Anterior cingulate cortex (tissue), 58 donors: ENCODE results near the gene NXPE3.
"Not testable (repeated sequence)": the region's sequence is repeated elsewhere in the genome, so short reads cannot be mapped to it uniquely, and the experiment has no call there.

ENCODE experiments used
- DNase-seq, 58 donors: peaks; one replicate each; lab custom pipeline; 2025; lab: John Stamatoyannopoulos, UW

NXPE3 gene

DNA sequence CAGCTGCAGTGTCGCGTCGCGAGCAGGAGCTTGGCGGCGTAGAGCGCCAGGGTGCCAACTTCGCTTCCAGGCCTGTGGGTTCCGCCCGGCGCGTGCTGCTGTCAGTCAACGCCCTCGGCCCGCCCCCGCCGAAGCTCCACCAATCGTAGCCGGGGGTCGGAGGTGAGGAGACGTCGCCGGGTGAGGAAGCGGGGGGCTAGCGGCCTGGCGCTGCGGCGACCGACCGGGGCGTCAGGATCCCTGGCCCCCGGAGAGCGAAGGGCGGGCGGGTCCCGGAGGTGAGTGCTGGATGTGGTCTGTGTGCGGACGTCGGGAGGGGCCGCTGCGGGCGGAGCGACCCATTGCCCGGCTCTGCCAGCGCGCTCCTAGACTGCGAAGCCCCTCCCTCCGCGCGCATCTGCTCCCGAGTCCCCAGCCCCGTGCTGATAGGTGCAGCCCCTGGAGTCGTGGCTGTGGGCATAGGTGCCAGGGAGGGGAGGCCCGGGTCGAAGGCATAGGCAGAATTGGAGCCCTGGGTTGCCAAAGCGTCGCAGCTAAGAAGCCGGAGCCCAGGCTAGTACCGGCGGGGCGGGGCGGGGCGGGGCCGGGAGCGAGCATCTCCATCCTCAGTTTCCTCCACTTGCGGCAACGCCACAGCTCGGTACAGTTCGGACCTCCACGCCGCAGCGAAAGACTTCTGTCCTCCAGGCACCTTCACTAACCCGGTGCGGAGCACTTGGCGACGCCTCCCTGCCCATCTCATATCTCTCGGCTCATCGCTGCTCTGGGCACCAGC, at the start of gene NXPE3:
Gene NXPE3, plus strand, starts transcription at position 165 of the 775 bp plus-strand sequence. CDS start 6,386 bp downstream, outside the sequence.
- peak; percentile 63 to 98 (median 91) for DNase-seq

DNA sequence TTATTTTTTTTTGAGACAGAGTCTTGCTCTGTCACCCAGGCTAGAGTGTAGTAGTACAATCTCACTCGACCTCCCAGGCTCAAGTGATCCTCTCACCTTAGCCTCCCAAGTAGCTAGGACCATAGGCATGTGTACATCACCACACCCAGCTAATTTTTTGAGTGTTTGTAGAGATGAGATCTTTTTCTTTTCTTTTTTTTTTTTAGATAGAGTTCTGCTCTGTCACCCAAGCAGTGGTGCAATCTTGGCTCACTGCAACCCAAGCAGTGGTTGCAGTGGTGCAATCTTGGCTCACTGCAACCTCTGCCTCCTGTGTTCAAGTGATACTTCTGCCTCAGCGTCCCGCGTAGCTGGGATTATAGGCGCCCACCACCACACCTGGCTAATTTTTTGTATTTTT, 49.4 kb upstream of the NXPE3 start:
- DNase-seq = no peak

DNA sequence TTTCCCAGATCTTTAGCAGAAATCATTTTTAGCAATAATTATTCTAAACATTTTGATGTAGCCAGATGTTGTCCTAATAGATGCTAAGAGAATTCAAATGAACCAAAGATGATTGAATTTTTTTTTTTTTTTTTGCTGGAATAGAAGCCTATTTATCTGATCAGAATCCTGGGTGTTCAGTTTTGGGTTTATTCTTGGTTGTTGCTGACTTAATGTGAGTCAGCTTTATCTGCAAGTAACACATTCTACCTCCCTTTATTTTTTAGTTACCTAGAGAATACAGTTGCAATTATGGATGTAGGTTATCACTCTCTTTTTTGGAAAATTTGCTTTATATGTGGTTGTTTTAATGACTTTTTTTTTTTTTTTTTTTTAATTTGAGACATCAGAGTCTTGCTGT, 48.2 kb upstream of the NXPE3 start:
- no peak for DNase-seq

DNA sequence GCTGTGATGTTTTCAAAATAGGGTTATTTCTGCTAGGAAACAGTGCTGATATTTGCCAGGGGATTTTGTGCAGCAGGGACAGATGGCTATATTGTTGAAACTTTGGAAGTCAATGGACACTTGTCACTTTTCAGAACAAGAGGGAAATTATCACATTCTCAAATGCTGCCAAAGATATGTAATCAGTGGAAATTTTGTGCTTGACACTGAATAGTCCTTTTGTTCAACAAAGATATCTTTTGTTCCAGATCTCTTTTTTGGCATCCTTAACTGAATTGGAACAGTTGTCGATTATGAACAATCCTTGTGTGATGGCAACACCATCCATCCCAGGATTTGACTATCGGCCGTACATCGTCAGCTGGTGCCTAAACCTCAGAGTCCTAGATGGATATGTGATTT, 46.8 kb upstream of the NXPE3 start:
- peak in 29 of 58 donors; percentile 2 to 85 (median 25) for DNase-seq

DNA sequence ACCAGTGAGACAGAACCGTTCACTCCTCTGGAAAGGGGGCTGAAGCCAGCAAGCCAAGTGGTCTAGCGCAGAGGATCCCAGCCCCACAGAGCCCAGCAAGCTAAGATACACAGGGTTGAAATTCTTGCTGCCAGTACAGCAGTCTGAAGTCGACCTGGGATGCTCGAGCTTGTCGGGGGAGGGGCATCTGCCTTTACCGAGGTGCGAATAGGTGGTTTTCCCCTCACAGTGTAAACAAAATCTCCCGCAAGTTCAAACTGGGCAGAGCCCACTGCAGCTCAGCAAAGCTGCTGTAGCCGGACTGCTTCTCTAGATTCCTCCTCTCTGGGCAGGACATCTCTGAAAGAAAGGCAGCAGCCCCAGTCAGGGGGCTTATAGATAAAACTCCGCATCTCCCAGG, 43.2 kb upstream of the NXPE3 start:
- no peak for DNase-seq

DNA sequence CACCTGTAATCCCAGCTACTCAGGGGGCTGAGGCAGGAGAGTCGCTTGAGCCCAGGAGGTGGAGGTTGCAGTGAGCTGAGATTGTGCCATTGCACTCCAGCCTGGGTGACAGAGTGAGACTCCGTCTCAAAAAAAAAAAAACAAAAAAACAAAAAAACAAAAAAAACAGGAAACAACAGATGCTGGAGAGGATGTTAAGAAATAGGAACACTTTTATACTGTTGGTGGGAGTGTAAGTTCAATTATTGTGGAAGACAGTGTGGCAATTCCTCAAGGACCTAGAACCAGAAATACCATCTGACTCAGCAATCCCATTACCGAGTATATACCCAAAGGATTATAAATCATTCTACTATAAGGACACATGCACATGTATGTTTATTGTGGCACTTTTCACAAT, 37.1 kb upstream of the NXPE3 start:
- DNase-seq = not testable (repeated sequence)

DNA sequence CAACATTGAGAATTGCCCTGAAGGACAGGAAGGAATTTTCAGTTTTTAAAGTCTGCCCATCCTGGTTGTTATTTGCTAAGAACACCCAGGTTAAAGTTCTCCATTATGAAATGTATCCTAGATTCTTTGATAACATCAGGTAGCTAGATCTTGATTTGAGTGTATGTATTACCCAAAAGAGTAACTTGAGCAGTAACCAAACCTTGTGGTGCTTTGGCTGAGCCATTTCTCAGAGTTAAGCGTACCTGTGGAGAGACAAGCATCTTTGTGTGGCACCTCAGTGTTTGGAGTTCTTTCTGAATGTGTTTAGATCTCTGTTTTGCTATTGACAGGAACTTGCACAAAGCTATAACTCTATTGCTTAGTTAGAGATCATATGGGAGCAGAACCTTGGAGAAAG, 34.2 kb upstream of the NXPE3 start:
- DNase-seq = no peak

DNA sequence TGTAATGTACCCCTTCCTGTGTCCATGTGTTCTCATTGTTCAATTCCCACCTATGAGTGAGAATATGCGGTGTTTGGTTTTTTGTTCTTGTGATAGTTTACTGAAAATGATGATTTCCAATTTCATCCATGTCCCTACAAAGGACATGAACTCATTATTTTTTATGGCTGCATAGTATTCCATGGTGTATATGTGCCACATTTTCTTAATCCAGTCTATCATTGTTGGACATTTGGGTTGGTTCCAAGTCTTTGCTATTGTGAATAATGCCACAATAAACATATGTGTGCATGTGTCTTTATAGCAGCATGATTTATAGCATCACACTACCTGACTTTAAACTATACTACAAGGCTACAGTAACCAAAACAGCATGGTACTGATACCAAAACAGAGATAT, 33.1 kb upstream of the NXPE3 start:
- not testable (repeated sequence) for DNase-seq

DNA sequence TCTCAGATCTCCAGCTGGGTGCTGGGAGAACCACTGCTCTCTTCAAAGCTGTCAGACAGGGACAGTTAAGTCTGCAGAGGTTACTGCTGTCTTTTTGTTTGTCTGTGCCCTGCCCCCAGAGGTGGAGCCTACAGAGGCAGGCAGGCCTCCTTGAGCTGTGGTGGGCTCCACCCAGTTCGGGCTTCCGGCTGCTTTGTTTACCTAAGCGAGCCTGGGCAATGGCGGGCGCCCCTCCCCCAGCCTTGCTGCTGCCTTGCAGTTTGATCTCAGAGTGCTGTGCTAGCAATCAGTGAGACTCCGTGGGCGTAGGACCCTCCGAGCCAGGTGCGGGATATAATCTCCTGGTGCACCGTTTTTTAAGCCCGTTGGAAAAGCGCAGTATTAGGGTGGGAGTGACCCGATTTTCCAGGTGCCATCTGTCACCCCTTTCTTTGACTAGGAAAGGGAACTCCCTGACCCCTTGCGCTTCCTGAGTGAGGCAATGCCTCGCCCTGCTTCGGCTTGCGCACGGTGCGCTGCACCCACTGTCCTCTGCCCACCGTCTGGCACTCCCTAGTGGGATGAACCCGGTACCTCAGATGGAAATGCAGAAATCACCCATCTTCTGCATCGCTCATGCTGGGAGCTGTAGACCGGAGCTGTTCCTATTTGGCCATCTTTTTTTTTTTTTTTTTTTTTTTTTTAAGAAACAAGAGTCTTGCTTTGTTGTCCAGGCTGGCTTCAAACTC, 25.5 kb upstream of the NXPE3 start:
- not testable (repeated sequence) for DNase-seq

DNA sequence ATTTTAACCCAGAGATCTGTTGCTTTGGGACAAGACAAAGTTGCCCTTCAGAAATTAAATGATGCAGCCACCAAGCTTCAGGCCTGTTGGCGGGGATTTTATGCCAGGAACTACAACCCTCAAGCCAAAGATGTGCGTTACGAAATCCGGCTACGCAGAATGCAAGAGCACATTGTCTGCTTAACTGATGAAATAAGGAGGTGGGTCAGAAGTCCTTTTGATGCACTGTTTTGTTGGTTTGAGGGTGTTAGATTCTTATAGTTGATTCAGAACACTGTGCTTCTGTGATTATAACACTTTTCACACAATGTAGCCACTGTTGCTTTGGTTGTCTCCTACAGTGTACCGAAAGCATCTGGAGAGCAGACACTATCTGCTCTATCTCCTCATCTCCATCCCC, 20.8 kb upstream of the NXPE3 start:
- peak in 8 of 58 donors; percentile 6 to 46 (median 19) for DNase-seq

DNA sequence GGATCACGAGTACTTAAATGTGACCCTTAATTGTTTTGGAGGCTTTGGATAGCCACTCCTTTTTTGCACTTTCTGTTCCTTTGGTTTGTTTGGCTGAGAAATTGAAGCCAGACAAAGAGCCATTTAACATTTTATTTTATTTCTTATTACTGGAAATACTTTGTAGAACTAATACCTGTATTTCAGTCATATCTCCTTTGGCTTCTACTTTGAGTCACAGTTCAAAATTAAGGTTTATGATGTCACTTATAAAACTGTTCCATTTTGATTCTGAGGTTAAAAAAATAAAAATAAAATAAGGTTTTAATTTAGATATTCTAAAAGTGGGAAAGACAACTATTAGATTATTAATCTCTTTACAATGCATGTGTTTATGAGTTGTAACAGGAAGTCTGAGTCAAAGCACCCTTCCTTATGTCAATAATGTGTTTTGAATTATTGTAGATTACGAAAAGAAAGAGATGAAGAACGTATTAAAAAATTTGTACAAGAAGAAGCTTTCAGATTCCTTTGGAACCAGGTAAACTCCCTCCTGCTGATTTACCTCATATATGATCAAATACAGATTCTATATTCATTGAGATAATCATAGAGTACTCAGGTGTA, 16.9 kb upstream of the NXPE3 start:
- DNase-seq = no peak

DNA sequence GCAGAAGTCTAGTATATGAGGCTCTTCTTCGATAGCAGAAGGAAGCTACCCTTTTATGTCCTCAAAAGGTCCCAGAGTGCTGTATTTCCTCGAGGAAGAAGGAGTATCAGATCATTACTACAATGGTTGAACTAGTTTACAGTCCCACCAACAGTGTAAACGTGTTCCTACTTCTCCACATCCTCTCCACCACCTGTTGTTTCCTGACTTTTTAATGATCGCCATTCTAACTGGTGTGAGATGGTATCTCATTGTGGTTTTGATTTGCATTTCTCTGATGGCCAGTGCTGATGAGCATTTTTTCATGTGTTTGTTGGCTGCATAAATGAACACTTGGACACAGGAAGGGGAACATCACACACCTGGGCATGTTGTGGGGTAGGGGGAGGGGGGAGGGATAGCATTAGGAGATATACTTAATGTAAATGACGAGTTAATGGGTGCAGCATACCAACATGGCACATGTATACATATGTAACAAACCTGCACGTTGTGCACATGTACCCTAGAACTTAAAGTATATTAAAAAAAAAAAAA, 1.2 kb upstream of the NXPE3 start:
- not testable (repeated sequence) for DNase-seq

DNA sequence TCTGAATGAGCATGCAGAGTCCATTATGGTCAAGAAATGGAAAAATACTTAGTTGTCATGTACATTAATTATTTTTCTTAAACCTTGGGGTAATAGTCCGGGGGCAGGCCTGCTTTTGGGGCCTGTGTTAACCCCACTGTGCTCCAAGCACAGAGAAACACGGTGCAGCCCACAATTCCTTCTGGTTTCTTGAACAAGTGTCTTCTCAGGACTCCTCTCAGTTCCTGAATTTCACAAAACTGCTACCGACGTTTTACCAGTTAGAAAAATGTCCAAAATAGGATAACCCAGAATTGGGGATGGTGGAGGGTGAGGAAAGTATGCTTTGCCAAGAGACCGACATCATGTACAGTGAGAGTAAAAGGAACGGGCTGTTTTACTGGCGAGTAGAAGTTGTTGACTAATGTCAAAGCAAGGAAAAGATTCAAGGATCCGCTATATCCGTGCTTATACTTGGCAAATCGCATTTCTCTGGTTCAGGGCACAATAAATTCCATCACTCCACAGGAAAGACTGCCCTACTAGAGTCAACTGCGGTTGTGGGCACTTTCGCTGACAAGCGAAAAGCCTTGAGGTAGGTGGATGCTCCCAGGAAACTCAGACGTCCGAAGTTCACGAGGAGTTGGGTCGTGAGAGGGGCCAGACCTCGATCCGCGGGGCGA, 495 bp upstream of the NXPE3 start:
- no peak for DNase-seq

DNA sequence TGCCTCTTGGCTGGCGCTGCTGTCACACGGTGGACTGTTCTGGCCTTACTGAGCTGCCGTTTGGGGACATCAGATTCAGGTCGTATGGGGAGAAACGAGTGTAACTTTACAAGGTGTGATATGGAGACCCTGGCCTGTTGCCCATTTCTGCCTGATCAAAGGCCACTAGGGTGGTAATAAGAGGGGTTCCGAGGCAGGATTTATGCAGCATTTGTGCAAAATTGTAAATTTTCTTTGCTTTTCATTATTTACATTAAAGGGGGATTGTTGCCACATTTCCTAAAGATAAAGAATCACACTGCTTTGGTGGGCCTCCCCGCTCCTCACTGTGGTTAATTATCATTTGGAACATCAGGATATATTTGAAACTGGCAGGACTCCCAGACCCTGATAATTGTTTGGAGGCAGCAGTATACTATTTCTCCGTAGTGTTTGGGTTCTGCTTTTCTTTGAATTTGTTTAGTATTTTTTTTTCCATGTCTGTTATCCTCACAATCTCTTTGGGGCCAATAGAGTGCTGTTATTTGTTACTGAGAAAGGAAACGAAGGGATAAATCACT, 891 bp downstream of the NXPE3 start:
- DNase-seq = no peak

DNA sequence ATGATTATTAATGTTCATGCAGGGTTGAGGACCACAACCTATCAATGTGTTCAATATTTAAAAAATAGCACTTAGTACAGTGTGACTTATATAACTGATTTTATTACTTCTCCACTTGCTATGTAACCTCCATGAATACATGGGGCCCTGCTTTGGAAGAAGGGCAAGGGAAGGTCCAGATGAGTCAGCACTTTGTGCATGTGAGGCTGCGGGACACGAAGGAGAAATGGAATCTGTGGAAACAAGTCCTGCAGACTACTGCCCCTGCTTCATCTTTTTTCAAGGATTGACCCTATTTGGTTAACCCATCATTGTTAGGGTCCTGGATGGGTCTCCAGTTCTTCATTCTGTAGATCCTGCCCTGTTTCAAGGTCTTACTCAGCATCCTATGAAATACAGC, 1.6 kb downstream of the NXPE3 start:
- DNase-seq = peak in 20 of 58 donors; percentile 2 to 53 (median 16)

DNA sequence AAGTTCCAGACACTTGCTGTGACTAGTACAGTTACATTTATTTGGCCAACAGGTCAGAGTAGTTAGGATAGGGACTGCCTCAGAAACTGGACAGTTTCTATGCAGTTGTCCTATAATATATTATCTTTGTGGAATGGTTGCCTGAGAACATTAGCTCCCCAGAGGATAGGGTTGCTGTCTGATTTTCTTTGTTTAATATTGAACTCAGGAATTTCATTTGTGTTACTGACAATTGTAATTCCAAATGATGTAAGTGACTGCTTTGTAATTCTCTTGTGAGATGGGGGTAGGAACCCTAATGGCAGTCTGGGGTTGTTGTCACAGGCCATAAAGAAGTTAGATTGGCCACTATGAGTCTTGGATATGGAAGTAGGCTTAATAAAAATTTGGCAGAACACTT, 2.2 kb downstream of the NXPE3 start:
- no peak for DNase-seq

DNA sequence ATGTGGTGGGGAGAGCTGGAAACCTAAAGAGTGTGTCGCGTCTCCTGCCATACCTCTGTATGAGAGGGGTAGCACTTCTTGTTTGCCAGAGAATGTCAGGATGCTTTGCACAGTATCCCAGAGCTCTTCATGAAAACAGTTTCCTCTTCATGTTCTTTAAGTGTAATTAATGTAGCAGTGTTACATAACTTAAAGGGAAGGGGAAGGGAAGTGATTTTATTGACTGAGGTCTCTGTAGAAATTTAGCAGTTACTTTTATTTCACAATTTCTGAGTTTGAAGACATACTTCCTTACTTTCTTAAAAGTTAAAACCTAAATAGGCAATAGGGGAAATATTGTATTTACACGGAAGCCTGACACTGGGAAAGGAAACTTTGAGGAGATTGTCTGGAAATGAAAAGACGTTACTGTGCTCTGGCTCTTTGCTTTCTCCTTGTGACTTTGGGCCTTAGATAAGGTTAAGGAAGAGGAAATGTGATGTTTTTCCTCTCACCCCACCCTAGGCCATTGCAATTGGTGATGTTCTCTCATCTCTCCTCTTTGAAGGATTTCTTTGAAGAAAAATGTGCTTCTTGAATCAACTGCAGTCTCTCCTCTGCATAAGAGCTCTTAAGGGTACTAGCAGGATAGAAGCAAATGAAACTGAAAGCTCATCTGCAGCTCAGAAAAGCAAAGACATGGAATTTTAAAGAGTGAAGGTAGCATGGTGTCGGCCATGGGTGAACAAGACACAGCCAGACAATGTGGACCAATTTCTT, 6.0 kb downstream of the NXPE3 start:
- DNase-seq = no peak

DNA sequence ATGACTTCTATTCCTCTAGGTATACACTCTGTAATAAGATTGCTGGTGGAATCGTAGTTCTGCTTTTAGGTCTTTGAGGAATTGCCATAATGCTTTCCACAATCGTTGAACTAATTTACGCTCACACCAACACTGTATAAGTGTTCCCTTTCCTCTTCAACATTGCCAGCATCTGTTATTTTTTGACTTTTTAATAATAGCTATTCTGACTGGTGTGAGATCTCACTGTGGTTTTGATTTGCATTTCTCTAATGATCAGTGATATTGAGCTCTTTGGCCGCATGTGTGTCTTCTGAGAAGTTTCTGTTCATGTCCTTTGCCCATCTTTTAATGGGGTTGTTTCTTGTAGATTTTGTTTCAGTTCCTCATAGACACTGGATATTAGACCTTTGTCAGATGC, 12.8 kb downstream of the NXPE3 start:
- DNase-seq = no peak

DNA sequence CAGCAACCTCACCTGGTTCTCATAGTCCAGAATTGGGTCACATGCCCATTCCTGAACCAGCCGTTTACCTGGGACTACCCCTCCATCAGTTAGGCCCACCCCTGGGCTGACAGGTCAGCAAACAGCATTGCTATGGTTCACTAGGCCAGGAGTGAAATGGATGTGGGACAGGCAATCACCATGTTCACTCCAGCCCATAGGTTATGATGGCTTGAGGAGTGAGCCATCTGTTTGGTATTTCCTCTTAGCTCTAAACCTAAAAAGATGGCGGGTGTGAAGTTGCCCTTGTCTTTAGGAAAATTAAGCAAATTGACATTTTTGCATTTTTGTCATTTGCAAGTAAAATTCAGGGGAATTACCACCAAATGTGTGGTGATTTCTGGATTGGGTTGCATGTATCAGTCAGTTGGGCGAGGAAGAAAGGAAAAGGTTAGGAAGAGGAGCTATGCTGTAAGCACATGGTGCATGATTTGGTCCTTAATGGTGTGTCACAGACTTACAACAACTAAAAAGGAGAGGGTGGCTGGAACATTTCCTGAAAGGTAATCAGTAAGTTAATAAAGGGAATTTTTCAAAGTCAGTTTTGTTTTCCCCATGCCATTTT, 17.2 kb downstream of the NXPE3 start:
- DNase-seq = no peak
